ENCODE measurements around the gene PTHLH. TPM values are rescaled to one million over a fixed set of nuclear protein-coding genes. Genes with fewer than 3 reads are reported as not detected.

The PTHLH gene
- total RNA-seq, 4 donors from 2014 or later = 1.6 to 8.4 (median 2.5) TPM; not detected in 1

DNA sequence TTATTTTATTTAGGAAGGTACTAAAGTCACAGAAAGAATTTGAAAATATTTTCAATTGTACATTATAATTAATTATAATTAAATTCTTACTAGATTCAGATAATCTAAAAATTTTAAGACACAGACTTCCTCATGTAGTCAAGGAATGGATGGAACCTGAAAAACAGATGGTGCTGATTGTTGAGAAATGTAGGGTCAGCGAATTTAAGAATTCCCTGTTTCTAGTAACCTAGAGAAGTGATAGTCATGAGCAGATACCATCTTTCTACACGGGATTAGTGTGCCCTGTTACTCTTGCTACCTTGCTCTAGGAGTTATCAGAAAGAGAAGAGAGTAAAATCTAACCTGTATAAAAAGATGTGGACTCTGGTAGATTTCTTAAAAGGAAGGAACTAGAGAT lies 37.5 kb upstream of the PTHLH start:
- no peak for DNase-seq (ENCODE audit: low spot score)
- no peak for ATAC-seq (ENCODE audit: low FRiP score)
- TF ChIP-seq, protein P1, sequence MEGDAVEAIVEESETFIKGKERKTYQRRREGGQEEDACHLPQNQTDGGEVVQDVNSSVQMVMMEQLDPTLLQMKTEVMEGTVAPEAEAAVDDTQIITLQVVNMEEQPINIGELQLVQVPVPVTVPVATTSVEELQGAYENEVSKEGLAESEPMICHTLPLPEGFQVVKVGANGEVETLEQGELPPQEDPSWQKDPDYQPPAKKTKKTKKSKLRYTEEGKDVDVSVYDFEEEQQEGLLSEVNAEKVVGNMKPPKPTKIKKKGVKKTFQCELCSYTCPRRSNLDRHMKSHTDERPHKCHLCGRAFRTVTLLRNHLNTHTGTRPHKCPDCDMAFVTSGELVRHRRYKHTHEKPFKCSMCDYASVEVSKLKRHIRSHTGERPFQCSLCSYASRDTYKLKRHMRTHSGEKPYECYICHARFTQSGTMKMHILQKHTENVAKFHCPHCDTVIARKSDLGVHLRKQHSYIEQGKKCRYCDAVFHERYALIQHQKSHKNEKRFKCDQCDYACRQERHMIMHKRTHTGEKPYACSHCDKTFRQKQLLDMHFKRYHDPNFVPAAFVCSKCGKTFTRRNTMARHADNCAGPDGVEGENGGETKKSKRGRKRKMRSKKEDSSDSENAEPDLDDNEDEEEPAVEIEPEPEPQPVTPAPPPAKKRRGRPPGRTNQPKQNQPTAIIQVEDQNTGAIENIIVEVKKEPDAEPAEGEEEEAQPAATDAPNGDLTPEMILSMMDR (IDR thresholded peaks at IDR 0.05) = no peak

DNA sequence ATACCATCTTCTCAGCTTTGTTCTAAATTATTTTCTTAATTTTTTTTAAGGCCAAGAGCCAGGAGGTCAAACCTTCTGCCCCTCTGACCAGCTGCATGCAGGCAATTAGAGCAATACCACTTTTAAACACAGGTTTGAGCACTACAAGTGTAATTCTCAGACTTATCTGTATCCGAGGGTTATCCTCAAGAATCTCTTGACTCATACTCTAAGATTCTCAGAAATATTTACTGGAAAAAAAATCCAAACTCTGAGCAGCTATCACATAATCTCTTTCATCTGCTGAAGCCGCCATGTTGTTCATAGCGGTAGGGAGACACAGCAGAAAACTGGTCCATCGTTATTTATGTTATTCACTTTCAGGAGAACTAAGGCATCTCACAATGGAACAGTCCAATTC lies 27.4 kb upstream of the PTHLH start:
- DNase-seq (ENCODE audit: low spot score) = no peak
- TF ChIP-seq, protein P1 (IDR thresholded peaks at IDR 0.05) = no peak
- no peak for ATAC-seq (ENCODE audit: low FRiP score)

DNA sequence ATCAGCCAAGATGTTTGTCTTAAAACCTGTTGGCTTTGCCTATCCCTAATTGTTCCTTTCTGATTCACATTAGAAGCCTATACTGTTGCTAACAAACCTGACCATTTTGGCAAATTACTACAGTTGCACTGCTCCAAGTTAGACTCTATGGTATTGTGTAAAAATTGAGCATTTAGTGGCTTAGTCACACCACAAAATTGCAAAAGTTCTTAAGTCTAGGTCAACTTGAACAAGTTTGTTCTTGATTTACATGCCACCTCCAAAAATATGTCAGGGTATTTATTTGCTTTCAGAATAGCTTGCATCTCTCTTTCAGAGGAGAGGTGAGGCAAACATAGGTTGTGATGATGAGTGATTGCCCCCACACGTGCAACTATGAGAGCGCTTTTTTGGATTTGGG lies 27.0 kb upstream of the PTHLH start:
- TF ChIP-seq, protein P1 (IDR thresholded peaks at IDR 0.05) = no peak
- ATAC-seq (ENCODE audit: low FRiP score) (no peak), DNase-seq (ENCODE audit: low spot score) (no peak)

DNA sequence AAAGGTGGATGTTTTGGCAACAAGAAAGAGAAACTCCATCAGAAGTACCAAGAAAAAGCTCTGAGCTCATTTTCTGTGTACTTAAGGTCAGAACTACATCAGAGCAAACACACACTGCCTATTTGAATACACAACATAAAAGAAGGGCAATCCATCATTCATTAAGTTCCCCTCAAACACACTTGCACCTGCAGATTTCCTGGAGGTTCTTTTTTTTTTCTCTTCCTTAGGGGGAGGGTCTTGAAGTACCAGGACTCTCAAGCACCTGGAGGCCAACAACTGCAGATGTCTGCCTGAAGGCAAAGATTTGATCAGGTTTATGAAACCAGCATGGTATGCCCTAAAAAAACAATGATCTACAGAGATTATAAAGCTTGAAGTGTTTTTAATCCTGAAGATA lies 26.1 kb upstream of the PTHLH start:
- ATAC-seq (ENCODE audit: low FRiP score) (no peak), DNase-seq (ENCODE audit: low spot score) (no peak)
- TF ChIP-seq, protein P1 (IDR thresholded peaks at IDR 0.05) = no peak

DNA sequence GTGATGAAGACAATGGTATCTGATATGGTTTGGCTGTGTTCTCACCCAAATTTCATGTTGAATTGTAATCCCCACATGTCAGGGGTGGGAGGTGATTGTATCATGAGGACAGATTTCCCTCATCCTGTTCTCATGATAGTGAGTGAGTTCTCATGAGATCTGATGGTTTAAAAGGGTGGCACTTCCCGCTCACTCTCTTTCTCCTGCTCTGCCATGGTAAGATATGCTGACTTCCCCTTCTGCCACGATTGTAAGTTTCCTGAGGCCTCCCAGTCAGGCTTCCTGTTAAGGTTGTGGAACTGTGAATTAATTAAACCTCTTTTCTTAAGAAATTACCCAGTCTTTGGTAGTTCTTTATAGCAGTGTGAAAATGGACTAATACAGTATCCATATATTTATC lies 25.6 kb upstream of the PTHLH start:
- DNase-seq (ENCODE audit: low spot score) = no peak
- TF ChIP-seq, protein P1 (IDR thresholded peaks at IDR 0.05) = no peak
- no peak for ATAC-seq (ENCODE audit: low FRiP score)

DNA sequence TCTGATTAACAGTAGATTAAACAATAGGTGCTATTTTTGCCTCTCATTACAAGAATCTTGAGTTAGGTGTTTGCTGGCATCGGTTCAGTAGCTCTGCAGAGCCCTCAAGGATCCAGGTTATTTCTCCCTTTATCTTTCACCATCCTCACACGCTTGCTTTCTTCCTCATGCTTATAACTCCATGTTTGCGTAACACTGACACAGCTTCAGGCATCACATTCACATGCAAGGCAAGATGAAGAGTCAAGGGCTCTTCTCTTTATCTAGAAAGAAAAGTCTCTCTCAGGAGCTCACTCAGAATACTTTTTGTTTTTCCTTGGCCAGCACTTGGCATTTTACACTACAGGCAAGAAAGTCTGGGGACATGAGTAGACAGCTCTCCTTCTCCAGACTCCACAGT lies 24.2 kb upstream of the PTHLH start:
- no peak for DNase-seq (ENCODE audit: low spot score)
- TF ChIP-seq, protein P1 (IDR thresholded peaks at IDR 0.05) = no peak
- no peak for ATAC-seq (ENCODE audit: low FRiP score)

DNA sequence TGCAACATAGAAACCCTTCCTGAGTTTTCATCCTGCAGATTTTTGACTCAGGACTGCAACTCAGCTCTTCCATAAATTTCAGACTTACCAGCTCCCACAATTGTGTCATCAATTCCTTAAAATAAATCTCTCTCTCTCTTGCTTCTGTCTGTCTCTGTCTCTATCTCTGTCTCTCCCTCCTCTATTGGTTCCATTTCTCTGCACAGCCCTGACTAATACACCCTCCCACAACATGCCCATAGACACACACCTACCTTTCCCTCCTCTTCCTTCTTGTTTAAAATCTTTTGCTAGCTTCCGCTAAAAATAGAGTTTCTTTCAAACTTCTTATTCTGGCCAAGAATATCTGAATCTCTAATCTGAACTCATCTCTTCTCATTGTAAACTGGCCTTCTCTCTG lies 22.9 kb upstream of the PTHLH start:
- DNase-seq (ENCODE audit: low spot score) = no peak
- no peak for ATAC-seq (ENCODE audit: low FRiP score)
- TF ChIP-seq, protein P1 (IDR thresholded peaks at IDR 0.05) = no peak

All from omental fat pad (tissue), 4 donors.